Stimulated activated memory B cell treated with anti-CD40 and anti-IgM and Interleukin-4, amounts not matched to agents 10 μg/mL and 1 μg/mL and 100 μg/mL, for 72 hours (primary cell): ENCODE results near the gene VPS37C.
"Not testable (repeated sequence)": the region's sequence is repeated elsewhere in the genome, so short reads cannot be mapped to it uniquely, and the experiment has no call there.

Source experiments
- ATAC-seq: fragments of 150-1000 bp; cut with Tn5 transposase; 2 replicates; pipeline ENCODE4 v1.10.0; 2021
- H3K27ac Mint-ChIP-seq: one replicate; pipeline ENCODE4 v1.8.0; 2022; ENCODE audit warnings: mild to moderate bottlenecking, mixed read lengths
- H3K27me3 Mint-ChIP-seq: one replicate; pipeline ENCODE4 v1.8.0; 2022; ENCODE audit warnings: mixed read lengths
- H3K36me3 Mint-ChIP-seq: one replicate; pipeline ENCODE4 v1.8.0; 2022; ENCODE audit warnings: mixed read lengths
- H3K4me1 Mint-ChIP-seq: one replicate; pipeline ENCODE4 v1.8.0; 2022; ENCODE audit warnings: mixed read lengths
- H3K4me3 Mint-ChIP-seq: one replicate; pipeline ENCODE4 v1.8.0; 2022; ENCODE audit warnings: mild to moderate bottlenecking, moderate library complexity, mixed read lengths
- H3K9me3 Mint-ChIP-seq: one replicate; pipeline ENCODE4 v1.8.0; 2022; ENCODE audit warnings: mixed read lengths

The VPS37C gene

DNA sequence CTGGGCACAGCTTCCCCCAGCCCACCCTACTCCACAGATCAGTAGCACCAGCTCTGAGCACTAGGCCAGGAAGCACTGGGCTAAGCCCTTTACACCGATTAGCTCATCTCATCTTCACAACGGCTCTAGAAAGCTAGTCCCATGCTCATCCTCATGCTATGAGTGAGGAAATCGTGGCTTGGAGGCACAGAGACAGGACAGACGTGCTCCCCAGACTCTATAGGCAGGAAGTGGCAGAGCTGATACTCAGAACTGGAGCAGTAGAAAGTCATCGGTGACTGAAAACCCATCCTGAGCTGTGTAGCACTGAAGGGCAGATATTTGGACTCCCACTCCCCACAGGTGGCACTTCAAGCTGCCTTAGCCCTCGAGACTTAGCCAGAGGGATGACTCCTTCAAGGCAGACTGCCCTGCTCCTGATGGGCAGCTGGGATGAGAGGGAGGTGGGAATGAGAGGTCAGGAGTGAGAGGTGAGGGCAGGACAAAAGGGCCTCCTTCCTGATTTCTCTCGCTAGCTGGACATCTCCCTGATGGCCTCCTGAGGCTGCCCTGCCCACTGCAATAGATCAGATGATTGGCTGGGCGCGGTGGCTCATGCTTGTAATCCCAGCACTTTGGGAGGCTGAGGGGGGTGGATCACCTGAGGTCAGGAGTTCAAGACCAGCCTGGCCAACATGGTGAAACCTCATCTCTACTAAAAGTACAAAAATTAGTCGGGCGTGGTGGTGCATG is 49.3 kb downstream of the VPS37C start:
- H3K9me3 Mint-ChIP-seq = peaks cover 6% of the 10 kb centered on the region
- no peaks in the 10 kb centered on the region for H3K36me3 Mint-ChIP-seq
- peaks cover 35% of the 10 kb centered on the region for H3K4me1 Mint-ChIP-seq
- H3K27me3 Mint-ChIP-seq = no peaks in the 10 kb centered on the region
- peak; percentile 55 for ATAC-seq
- H3K27ac Mint-ChIP-seq = no peak overlapping the region
- no peak overlapping the region for H3K4me3 Mint-ChIP-seq

DNA sequence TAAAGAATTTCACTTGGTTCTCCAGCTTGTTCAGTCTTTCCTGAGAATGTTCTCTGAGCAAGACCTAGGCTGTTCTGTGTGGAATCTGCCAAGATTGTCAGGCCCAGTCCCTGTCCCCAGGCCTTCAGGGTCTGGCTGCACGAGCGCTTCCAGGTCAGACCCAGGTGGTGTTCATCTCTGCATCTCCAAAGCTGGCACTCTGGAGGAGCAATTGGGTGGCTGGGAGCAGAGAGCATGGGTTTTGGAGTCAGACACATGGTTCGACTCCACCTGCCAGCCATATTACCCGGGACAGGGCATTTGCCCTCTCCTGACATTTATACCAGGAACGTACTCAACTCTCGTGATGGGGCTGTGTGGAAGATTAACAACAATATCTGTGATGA is 50.2 kb downstream of the VPS37C start:
- H3K4me1 Mint-ChIP-seq = peaks cover 29% of the 10 kb centered on the region
- no peaks in the 10 kb centered on the region for H3K36me3 Mint-ChIP-seq
- H3K9me3 Mint-ChIP-seq = no peaks in the 10 kb centered on the region
- ATAC-seq = no peak
- no peaks in the 10 kb centered on the region for H3K27me3 Mint-ChIP-seq
- H3K4me3 Mint-ChIP-seq = no peak overlapping the region
- no peak overlapping the region for H3K27ac Mint-ChIP-seq

- ATAC-seq = no peak
- Mint-ChIP-seq H3K4me1 (peaks cover 24% of the 10 kb centered on the region), H3K9me3 (no peaks in the 10 kb centered on the region), H3K36me3 (no peaks in the 10 kb centered on the region), H3K4me3 (no peak overlapping the region), H3K27me3 (no peaks in the 10 kb centered on the region), H3K27ac (no peak overlapping the region)
These were observed 50.8 kb downstream of the VPS37C start for GRCh38 chr11:61110255-61111049.

DNA sequence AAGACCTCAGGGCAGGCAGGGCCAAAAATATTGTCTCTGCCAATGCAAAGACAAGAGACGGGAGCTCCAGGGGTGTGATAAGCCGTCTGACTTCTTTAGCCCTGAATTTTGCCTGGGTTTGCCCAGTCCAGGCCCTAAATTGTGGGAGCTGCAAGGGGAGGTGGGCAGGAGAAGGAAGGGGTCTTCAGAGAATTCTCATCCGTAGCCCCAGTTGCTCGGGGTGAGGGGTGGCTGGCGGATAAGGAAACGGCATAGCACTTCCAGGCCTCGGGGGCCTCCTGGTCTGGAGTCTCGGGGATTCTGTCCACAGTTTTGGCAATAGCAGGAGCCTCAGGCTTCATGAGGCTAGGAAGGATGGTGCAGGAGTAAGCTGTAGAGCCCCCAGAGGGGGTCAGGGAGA is 51.6 kb downstream of the VPS37C start:
- Mint-ChIP-seq H3K4me1 (peaks cover 17% of the 10 kb centered on the region), H3K27ac (no peak overlapping the region), H3K4me3 (no peak overlapping the region), H3K36me3 (no peaks in the 10 kb centered on the region), H3K9me3 (no peaks in the 10 kb centered on the region), H3K27me3 (no peaks in the 10 kb centered on the region)
- ATAC-seq = no peak

GRCh38 chr11:61108847-61109585 is 52.2 kb downstream of the VPS37C start:
- Mint-ChIP-seq H3K27ac (no peak overlapping the region), H3K4me3 (no peak overlapping the region), H3K4me1 (peaks cover 13% of the 10 kb centered on the region), H3K9me3 (no peaks in the 10 kb centered on the region), H3K36me3 (no peaks in the 10 kb centered on the region), H3K27me3 (no peaks in the 10 kb centered on the region)
- no peak for ATAC-seq

GRCh38 chr11:61107888-61108287 is 53.3 kb downstream of the VPS37C start:
- H3K9me3 Mint-ChIP-seq = no peaks in the 10 kb centered on the region
- no peaks in the 10 kb centered on the region for H3K27me3 Mint-ChIP-seq
- ATAC-seq = no peak
- H3K36me3 Mint-ChIP-seq = no peaks in the 10 kb centered on the region
- H3K4me3 Mint-ChIP-seq = no peak overlapping the region
- H3K27ac Mint-ChIP-seq = no peak overlapping the region
- H3K4me1 Mint-ChIP-seq = peaks cover 15% of the 10 kb centered on the region

GRCh38 chr11:61106894-61107470 is 54.2 kb downstream of the VPS37C start:
- no peaks in the 10 kb centered on the region for H3K9me3 Mint-ChIP-seq
- H3K4me3 Mint-ChIP-seq = no peak overlapping the region
- H3K27me3 Mint-ChIP-seq = no peaks in the 10 kb centered on the region
- H3K27ac Mint-ChIP-seq = no peak overlapping the region
- H3K36me3 Mint-ChIP-seq = no peaks in the 10 kb centered on the region
- peaks cover 12% of the 10 kb centered on the region for H3K4me1 Mint-ChIP-seq
- ATAC-seq = no peak

- Mint-ChIP-seq H3K27ac (no peak overlapping the region), H3K4me1 (peaks cover 9% of the 10 kb centered on the region), H3K9me3 (no peaks in the 10 kb centered on the region), H3K27me3 (no peaks in the 10 kb centered on the region), H3K4me3 (no peak overlapping the region), H3K36me3 (no peaks in the 10 kb centered on the region)
- ATAC-seq = no peak
These were observed 54.9 kb downstream of the VPS37C start for GRCh38 chr11:61106296-61106695.

DNA sequence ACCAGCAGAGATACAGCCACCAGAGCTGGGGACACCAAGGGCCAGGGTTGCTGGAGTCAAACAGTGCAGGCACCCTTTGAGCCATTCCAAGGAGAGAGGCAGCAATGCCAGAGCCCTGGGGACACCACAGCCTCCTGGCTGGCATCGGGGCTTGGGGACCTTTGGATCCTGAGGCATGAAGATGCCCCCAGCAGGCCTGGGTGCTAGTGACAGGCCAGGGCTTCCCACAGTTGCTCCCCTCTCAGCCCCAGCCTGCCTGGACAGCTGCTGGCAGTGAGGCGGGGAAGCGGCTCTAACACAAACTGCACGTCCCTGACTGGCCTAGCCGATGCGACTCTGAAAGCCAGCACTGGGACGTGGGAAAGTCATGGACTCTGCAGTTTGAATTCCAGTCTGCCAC is 56.3 kb downstream of the VPS37C start:
- no peaks in the 10 kb centered on the region for H3K9me3 Mint-ChIP-seq
- H3K4me1 Mint-ChIP-seq = peaks cover 9% of the 10 kb centered on the region
- H3K27ac Mint-ChIP-seq = no peak overlapping the region
- no peak overlapping the region for H3K4me3 Mint-ChIP-seq
- no peaks in the 10 kb centered on the region for H3K27me3 Mint-ChIP-seq
- ATAC-seq = no peak
- H3K36me3 Mint-ChIP-seq = no peaks in the 10 kb centered on the region

- Mint-ChIP-seq H3K27me3 (no peaks in the 10 kb centered on the region), H3K9me3 (no peaks in the 10 kb centered on the region), H3K36me3 (no peaks in the 10 kb centered on the region), H3K4me1 (peaks cover 9% of the 10 kb centered on the region), H3K27ac (peak overlapping the region; percentile 55), H3K4me3 (no peak overlapping the region)
- ATAC-seq = no peak
These were observed 57.3 kb downstream of the VPS37C start for GRCh38 chr11:61103851-61104423.

GRCh38 chr11:61102667-61103571 is 58.3 kb downstream of the VPS37C start:
- no peak for ATAC-seq
- H3K27me3 Mint-ChIP-seq = no peaks in the 10 kb centered on the region
- peak overlapping the region; percentile 55 for H3K27ac Mint-ChIP-seq
- peak overlapping the region; percentile 38 for H3K4me3 Mint-ChIP-seq
- H3K9me3 Mint-ChIP-seq = no peaks in the 10 kb centered on the region
- H3K36me3 Mint-ChIP-seq = no peaks in the 10 kb centered on the region
- H3K4me1 Mint-ChIP-seq = peaks cover 9% of the 10 kb centered on the region

GRCh38 chr11:61098778-61099177 is 62.4 kb downstream of the VPS37C start:
- H3K9me3 Mint-ChIP-seq = peaks cover 3% of the 10 kb centered on the region
- H3K36me3 Mint-ChIP-seq = no peaks in the 10 kb centered on the region
- ATAC-seq = no peak
- H3K27me3 Mint-ChIP-seq = no peaks in the 10 kb centered on the region
- no peak overlapping the region for H3K27ac Mint-ChIP-seq
- H3K4me3 Mint-ChIP-seq = no peak overlapping the region
- peaks cover 33% of the 10 kb centered on the region for H3K4me1 Mint-ChIP-seq

- not testable (repeated sequence) for H3K9me3 Mint-ChIP-seq, H3K27me3 Mint-ChIP-seq, H3K36me3 Mint-ChIP-seq, H3K27ac Mint-ChIP-seq, H3K4me3 Mint-ChIP-seq
- peaks cover 33% of the 10 kb centered on the region for H3K4me1 Mint-ChIP-seq
- peak; percentile 68 for ATAC-seq
These were observed 63.0 kb downstream of the VPS37C start for GRCh38 chr11:61098261-61098660.

DNA sequence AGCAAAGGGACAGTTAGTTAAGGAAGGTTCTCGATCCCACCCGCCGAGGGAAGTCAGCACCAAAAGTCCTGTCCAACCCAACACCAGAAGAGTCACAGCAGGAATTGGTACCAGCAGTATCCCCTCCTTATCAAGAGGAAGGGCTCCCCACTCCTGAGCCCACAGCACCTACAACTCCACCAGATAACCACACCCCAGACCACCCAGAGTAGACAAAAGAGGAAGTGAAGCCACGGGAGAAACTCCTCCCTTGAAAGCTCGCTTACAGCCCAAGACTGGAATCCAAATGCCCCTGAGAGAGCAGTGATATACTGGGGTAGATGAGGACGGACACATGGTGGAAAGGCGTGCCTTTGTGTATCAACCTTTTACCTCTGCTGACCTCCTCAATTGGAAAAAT is 66.2 kb downstream of the VPS37C start:
- no peak for ATAC-seq
- Mint-ChIP-seq H3K27ac (peak overlapping the region; percentile 97), H3K36me3 (no peaks in the 10 kb centered on the region), H3K4me1 (peaks cover 63% of the 10 kb centered on the region), H3K9me3 (peaks cover 3% of the 10 kb centered on the region), H3K4me3 (peak overlapping the region; percentile 4), H3K27me3 (no peaks in the 10 kb centered on the region)
